IMR-90 (cell line): ENCODE results near the gene NR1I2. TPM values are rescaled to one million over a fixed set of nuclear protein-coding genes. Genes with fewer than 3 reads are reported as not detected.

Experiments used
- ATAC-seq: fragments of 200-7000 bp; cut with Tn5 transposase; 2 replicates; pipeline ENCODE4 v1.9.1; 2020; ENCODE audit warnings: low read depth, mild to moderate bottlenecking, moderate library complexity
- BruUV-seq: library from RNA; stranded (reverse); fragments of 400-500 nt; replicated peaks from 2 replicates; lab custom pipeline; 2021; lab: Mats Ljungman, UMichigan
- CTCF ChIA-PET: fragments of 300-600 bp; formaldehyde crosslinking; extraction: SDS; loops from one replicate; lab custom pipeline; 2021; ENCODE audit warnings: antibody characterized with exemption; lab: Yijun Ruan, JAX
- POLR2A ChIA-PET: fragments of 300-600 bp; sonication (Branson Sonifier 250); formaldehyde crosslinking; loops from one replicate; lab custom pipeline; 2022; ENCODE audit warnings: antibody characterized with exemption; ENCODE audit not compliant: unreplicated experiment; lab: Charles Lee
- DNase-seq: peaks from one replicate; pipeline ENCODE4 v3.0.0; 2013
- H2AFZ ChIP-seq: replicated peaks from 2 replicates; pipeline ENCODE3; 2013; ENCODE audit warnings: low read length, mild to moderate bottlenecking; ENCODE audit not compliant: poor library complexity
- H2AK5ac ChIP-seq: 2 replicates; pipeline ENCODE4 v1.6.1; 2013; ENCODE audit warnings: low read depth, low read length, inconsistent platforms
- H2AK9ac ChIP-seq: replicated peaks from 2 replicates; pipeline ENCODE3; 2013; ENCODE audit warnings: mild to moderate bottlenecking, low read depth, low read length, moderate library complexity; ENCODE audit not compliant: poor library complexity
- H2BK120ac ChIP-seq: 2 replicates; pipeline ENCODE4 v1.6.1; 2013; ENCODE audit warnings: low read depth, low read length, inconsistent platforms
- H2BK15ac ChIP-seq: 3 replicates; pipeline ENCODE4 v1.6.1; 2013; ENCODE audit warnings: low read depth, low read length, inconsistent platforms
- H2BK20ac ChIP-seq: 2 replicates; pipeline ENCODE4 v1.6.1; 2013; ENCODE audit warnings: low read depth, mild to moderate bottlenecking, inconsistent platforms, low read length, moderate library complexity
- H2BK5ac ChIP-seq: 2 replicates; pipeline ENCODE4 v1.6.1; 2013; ENCODE audit warnings: mild to moderate bottlenecking, low read depth, low read length, inconsistent platforms; ENCODE audit not compliant: poor library complexity, severe bottlenecking
- H3K14ac ChIP-seq: replicated peaks from 2 replicates; pipeline ENCODE4 v1.6.1; 2013; ENCODE audit warnings: low read depth, low read length, inconsistent platforms
- H3K18ac ChIP-seq: 2 replicates; pipeline ENCODE4 v1.6.1; 2013; ENCODE audit warnings: low read depth, low read length, control low read depth
- H3K23ac ChIP-seq: 2 replicates; pipeline ENCODE4 v1.6.1; 2013; ENCODE audit warnings: low read depth, low read length, inconsistent platforms
- H3K27ac ChIP-seq: 2 replicates; pipeline ENCODE4 v1.5.1; 2013; ENCODE audit warnings: mild to moderate bottlenecking, control low read depth, low read length; ENCODE audit not compliant: insufficient read depth
- H3K27me3 ChIP-seq: 2 replicates; pipeline ENCODE4 v1.6.1; 2013; ENCODE audit warnings: low read length; ENCODE audit not compliant: control insufficient read depth, insufficient read depth
- H3K36me3 ChIP-seq: 2 replicates; pipeline ENCODE4 v1.6.1; 2013; ENCODE audit warnings: low read length, mixed read lengths; ENCODE audit not compliant: control insufficient read depth, insufficient read depth
- H3K4ac ChIP-seq: 2 replicates; pipeline ENCODE4 v1.6.1; 2013; ENCODE audit warnings: low read depth, low read length, inconsistent platforms
- H3K4me1 ChIP-seq: 2 replicates; pipeline ENCODE4 v1.6.1; 2013; ENCODE audit warnings: low read length, mixed read lengths; ENCODE audit not compliant: control insufficient read depth, insufficient read depth
- H3K4me2 ChIP-seq: 2 replicates; pipeline ENCODE4 v1.6.1; 2013; ENCODE audit warnings: low read depth, mild to moderate bottlenecking, control low read depth, low read length, moderate library complexity
- H3K4me3 ChIP-seq: 2 replicates; pipeline ENCODE4 v1.5.1; 2013; ENCODE audit warnings: low read depth, mild to moderate bottlenecking, control low read depth, low read length, moderate library complexity; ENCODE audit not compliant: insufficient read depth
- H3K56ac ChIP-seq: 2 replicates; pipeline ENCODE4 v1.6.1; 2013; ENCODE audit warnings: low read length, inconsistent platforms; ENCODE audit not compliant: insufficient read depth; ENCODE audit errors: extremely low read depth
- H3K79me1 ChIP-seq, 2 experiments: 2 replicates each; pipeline ENCODE4 v1.6.1; 2013; ENCODE audit warnings: low read length in 2 of 2, inconsistent platforms in 1 of 2, low read depth in 1 of 2
- H3K9ac ChIP-seq: 2 replicates; pipeline ENCODE4 v1.6.1; 2013; ENCODE audit warnings: low read depth, low read length, control low read depth
- H3K9me1 ChIP-seq: 2 replicates; pipeline ENCODE4 v1.6.1; 2013; ENCODE audit warnings: low read length, inconsistent platforms; ENCODE audit not compliant: insufficient read depth
- H3K9me3 ChIP-seq: 2 replicates; pipeline ENCODE4 v1.6.1; 2013; ENCODE audit warnings: low read length; ENCODE audit not compliant: control insufficient read depth, insufficient read depth
- H4K20me1 ChIP-seq: 2 replicates; pipeline ENCODE4 v1.6.1; 2013; ENCODE audit warnings: low read length, inconsistent platforms; ENCODE audit not compliant: insufficient read depth
- H4K5ac ChIP-seq: 2 replicates; pipeline ENCODE4 v1.6.1; 2013; ENCODE audit warnings: mild to moderate bottlenecking, low read depth, low read length, control low read depth
- H4K8ac ChIP-seq, 2 experiments: 2 replicates each; pipeline ENCODE4 v1.6.1; 2013; ENCODE audit warnings: low read depth in 2 of 2, low read length in 2 of 2, control low read depth in 1 of 2, inconsistent platforms in 1 of 2
- H4K91ac ChIP-seq: 2 replicates; pipeline ENCODE4 v1.6.1; 2013; ENCODE audit warnings: low read depth, low read length, inconsistent platforms; ENCODE audit not compliant: insufficient read depth
- BHLHE40 ChIP-seq: fragments of 150-350 bp; IDR thresholded peaks from 2 replicates; pipeline ENCODE4 v1.6.1; 2016; ENCODE audit warnings: mild to moderate bottlenecking, low read depth, low read length
- CEBPB ChIP-seq: IDR thresholded peaks from 2 replicates; pipeline ENCODE4 v1.6.1; 2012; ENCODE audit warnings: low read depth, low read length, improper control_type of control experiment
- CHD1 ChIP-seq: IDR thresholded peaks from 2 replicates; pipeline ENCODE4 v1.6.1; 2012; ENCODE audit warnings: low read depth, low read length, improper control_type of control experiment
- CTCF ChIP-seq: conservative IDR thresholded peaks from 2 replicates; pipeline ENCODE4 v1.5.1; 2012; ENCODE audit warnings: mild to moderate bottlenecking, low read depth, low read length, improper control_type of control experiment
- FOS ChIP-seq: fragments of 150-350 bp; IDR thresholded peaks from 2 replicates; pipeline ENCODE4 v1.6.1; 2016; ENCODE audit warnings: low read depth, low read length
- MAFK ChIP-seq: IDR thresholded peaks from 2 replicates; pipeline ENCODE4 v1.6.1; 2012; ENCODE audit warnings: low read depth, low read length, improper control_type of control experiment
- MAZ ChIP-seq: IDR thresholded peaks from 2 replicates; pipeline ENCODE4 v1.6.1; 2012; ENCODE audit warnings: low read depth, mild to moderate bottlenecking, low read length, improper control_type of control experiment, moderate library complexity, borderline replicate concordance
- MXI1 ChIP-seq: IDR thresholded peaks from 2 replicates; pipeline ENCODE4 v1.6.1; 2012; ENCODE audit warnings: low read depth, mild to moderate bottlenecking, low read length, moderate library complexity, borderline replicate concordance
- NFE2L2 ChIP-seq: fragments of 150-350 bp; IDR thresholded peaks from 2 replicates; pipeline ENCODE4 v1.6.1; 2016; ENCODE audit warnings: low read depth, mild to moderate bottlenecking, low read length
- POLR2A ChIP-seq: IDR thresholded peaks from 2 replicates; pipeline ENCODE4 v1.6.1; 2012; ENCODE audit warnings: mild to moderate bottlenecking, low read depth, low read length
- RAD21 ChIP-seq: IDR thresholded peaks from 2 replicates; pipeline ENCODE4 v1.6.1; 2012; ENCODE audit warnings: low read length, improper control_type of control experiment
- RCOR1 ChIP-seq: IDR thresholded peaks from 2 replicates; pipeline ENCODE4 v1.6.1; 2012; ENCODE audit warnings: mild to moderate bottlenecking, low read length, improper control_type of control experiment; ENCODE audit not compliant: insufficient replicate concordance
- RFX5 ChIP-seq: IDR thresholded peaks from 2 replicates; pipeline ENCODE4 v1.8.0; 2012; ENCODE audit warnings: low read depth, mild to moderate bottlenecking, low read length, moderate library complexity
- SMC3 ChIP-seq: fragments of 150-350 bp; IDR thresholded peaks from 2 replicates; pipeline ENCODE4 v1.6.1; 2016; ENCODE audit warnings: low read depth, mild to moderate bottlenecking, antibody characterized with exemption, low read length, moderate library complexity
- USF2 ChIP-seq: fragments of 150-350 bp; IDR thresholded peaks from 2 replicates; pipeline ENCODE4 v1.6.1; 2017; ENCODE audit warnings: mild to moderate bottlenecking, antibody characterized with exemption, low read length, low read depth
- WGBS, 2 experiments: methylation state at CpG; one replicate each; pipeline versions ENCODE4 v1.1.5 to v1.1.7; 2013; ENCODE audit warnings: missing lambda C conversion rate in 2 of 2; ENCODE audit not compliant: insufficient read length in 1 of 2; ENCODE audit errors: extremely low coverage in 2 of 2; 5-methylcytosine and 5-hydroxymethylcytosine counted together
- dilution Hi-C: fragments of 300-500 bp; cut with HindIII; formaldehyde crosslinking; loops from one replicate; pipeline ENCODE4 v1.14.3; 2018; ENCODE audit warnings: low sequenced_read_pairs; ENCODE audit not compliant: unreplicated experiment
- in situ Hi-C: fragments of 300-500 bp; cut with MboI; formaldehyde crosslinking; loops from 3 replicates; pipeline ENCODE4 v1.14.3; 2019; ENCODE audit warnings: low sequenced_read_pairs, inconsistent platforms, mixed read lengths
- intact Hi-C: fragments of 100-400 bp; cut with micrococcal nuclease; formaldehyde crosslinking; loops from 2 replicates; pipeline ENCODE4 v1.10.0; 2022
- polyA plus RNA-seq, 3 experiments: library from polyadenylated mRNA; depleted of rRNA; stranded (reverse); fragments of >200 nt; gene quantifications; 2 replicates each; pipeline ENCODE4 v1.2.3, GENCODE V29; 2012; ENCODE audit warnings: low replicate concordance in 1 of 3
- total RNA-seq: library from RNA; depleted of rRNA; stranded (reverse); fragments of >200 nt; gene quantifications from 2 replicates; pipeline ENCODE4 v1.2.3, GENCODE V29; 2012
- TF ChIP-seq, protein P1 (sequence below): fragments of 150-350 bp; IDR thresholded peaks from 2 replicates; pipeline ENCODE4 v1.6.1; 2016; ENCODE audit warnings: low read depth, mild to moderate bottlenecking, low read length, moderate library complexity, borderline replicate concordance

Gene NR1I2
- total and polyA plus RNA-seq, 2 of the 4 experiments (the other 2 are of a cell fraction) = not detected

DNA sequence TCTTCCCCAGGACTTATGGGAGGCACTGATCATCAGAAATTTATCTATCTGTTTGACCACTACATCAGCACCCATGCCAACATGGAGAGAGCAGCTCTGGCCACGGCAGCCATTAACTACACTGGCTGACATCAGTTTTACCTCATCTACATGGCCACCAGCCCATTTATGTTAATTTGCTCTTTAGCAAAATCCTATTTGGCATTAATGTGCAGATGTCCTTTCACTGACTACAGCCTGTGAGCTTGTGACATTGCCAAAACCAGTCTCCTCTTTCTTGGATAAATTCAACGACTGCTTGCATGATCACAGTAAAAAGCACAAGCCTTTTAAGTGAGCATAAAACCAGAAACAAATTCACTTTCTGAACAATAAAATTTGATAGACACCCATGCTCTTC lies 47.5 kb downstream of the NR1I2 start:
- dilution Hi-C loops (no loop called here), in situ Hi-C loops (no loop called here), intact Hi-C loops (no loop called here)
- H2AK5ac ChIP-seq = no peak overlapping the region
- peaks cover 3% of the 10 kb centered on the region; the same call in 1 of the 2 replicates for H3K4me1 ChIP-seq
- H3K27me3 ChIP-seq = no peaks in the 10 kb centered on the region
- H2BK5ac ChIP-seq = no peak overlapping the region
- H2AFZ ChIP-seq = no peak overlapping the region
- no peaks in the 10 kb centered on the region for H3K9me3 ChIP-seq
- no TSS peak for BruUV-seq
- POLR2A ChIA-PET = no interaction called here
- H3K79me1 ChIP-seq = peaks cover 11 to 33% of the 10 kb centered on the region in 2 experiments
- H4K8ac ChIP-seq = no peak overlapping the region
- no peak overlapping the region for H4K91ac ChIP-seq
- peaks cover 19% of the 10 kb centered on the region; the same call in 1 of the 2 replicates for H4K20me1 ChIP-seq
- no peak overlapping the region for H3K23ac ChIP-seq
- H3K36me3 ChIP-seq = peaks cover 7% of the 10 kb centered on the region; the same call in 1 of the 2 replicates
- DNase-seq = no peak
- no peak overlapping the region for H4K5ac ChIP-seq
- no peak overlapping the region for H3K14ac ChIP-seq
- no peak overlapping the region for H3K4me3 ChIP-seq
- H3K27ac ChIP-seq = no peak overlapping the region
- H3K9ac ChIP-seq = no peak overlapping the region
- TF ChIP-seq RAD21 = no peak
- TF ChIP-seq USF2 = no peak
- no peak for TF ChIP-seq MXI1
- no peak for TF ChIP-seq RCOR1
- TF ChIP-seq, protein P1, sequence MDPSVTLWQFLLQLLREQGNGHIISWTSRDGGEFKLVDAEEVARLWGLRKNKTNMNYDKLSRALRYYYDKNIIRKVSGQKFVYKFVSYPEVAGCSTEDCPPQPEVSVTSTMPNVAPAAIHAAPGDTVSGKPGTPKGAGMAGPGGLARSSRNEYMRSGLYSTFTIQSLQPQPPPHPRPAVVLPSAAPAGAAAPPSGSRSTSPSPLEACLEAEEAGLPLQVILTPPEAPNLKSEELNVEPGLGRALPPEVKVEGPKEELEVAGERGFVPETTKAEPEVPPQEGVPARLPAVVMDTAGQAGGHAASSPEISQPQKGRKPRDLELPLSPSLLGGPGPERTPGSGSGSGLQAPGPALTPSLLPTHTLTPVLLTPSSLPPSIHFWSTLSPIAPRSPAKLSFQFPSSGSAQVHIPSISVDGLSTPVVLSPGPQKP = no peak
- no peak for TF ChIP-seq NFE2L2
- no peak for TF ChIP-seq CEBPB
- TF ChIP-seq MAZ = no peak
- TF ChIP-seq MAFK = no peak
- no peak for TF ChIP-seq RFX5
- TF ChIP-seq CHD1 = no peak
- TF ChIP-seq POLR2A = no peak
- TF ChIP-seq BHLHE40 = no peak
- no peak for TF ChIP-seq CTCF
- TF ChIP-seq SMC3 = no peak
- TF ChIP-seq FOS = no peak
- H3K18ac ChIP-seq = no peak overlapping the region
- no peak overlapping the region for H2BK15ac ChIP-seq
- no peak for ATAC-seq
- H2BK120ac ChIP-seq = no peak overlapping the region
- H2BK20ac ChIP-seq = no peak overlapping the region
- H3K4me2 ChIP-seq = no peak overlapping the region
- H2AK9ac ChIP-seq = no peak overlapping the region
- peaks cover 11% of the 10 kb centered on the region for H3K9me1 ChIP-seq
- 50% methylated on average over 2 of the region's 2 CpGs; no CpG with 5 or more reads in 1 of the 2 experiments for whole genome bisulfite sequencing, 2 experiments
- no peak overlapping the region for H3K4ac ChIP-seq
- CTCF ChIA-PET = no interaction called here
- H3K56ac ChIP-seq = no peak overlapping the region
